Left ventricle myocardium superior (tissue), 1 donor: ENCODE results near the gene SLC37A4. TPM values are rescaled to one million over a fixed set of nuclear protein-coding genes. Genes with fewer than 3 reads are reported as not detected.
"Not testable (repeated sequence)": the region's sequence is repeated elsewhere in the genome, so short reads cannot be mapped to it uniquely, and the experiment has no call there.

ENCODE experiments used
- ATAC-seq: fragments of 200-7000 bp; cut with Tn5 transposase; one replicate; pipeline ENCODE4 v1.9.1; 2020; ENCODE audit warnings: mild to moderate bottlenecking, moderate library complexity
- DNase-seq: peaks from one replicate; pipeline ENCODE4 v3.0.0-alpha.2; 2020
- intact Hi-C: fragments of 100-400 bp; cut with micrococcal nuclease; formaldehyde crosslinking; loops from one replicate; pipeline ENCODE4 v1.11.0; 2022
- microRNA-seq: library from miRNA; unstranded; fragments of <30 nt; microRNA quantifications from one replicate; pipeline ENCODE4 v1.2.0, GENCODE V29; 2020; ENCODE audit warnings: borderline number of aligned reads
- total RNA-seq: library from RNA; stranded (reverse); fragmentation: NEBNext Ultra II Directional; extraction: Animal tissue kit (Norgen Biotek cat#: 25700); gene quantifications from one replicate; pipeline ENCODE4 v1.2.1, GENCODE V29; 2021
- donor health status: DM: no; HTN: yes; CAD: no; lungs with severe emphysema.

The SLC37A4 gene
- total RNA-seq, 1 donor from 2014 or later = 8.1 TPM

DNA sequence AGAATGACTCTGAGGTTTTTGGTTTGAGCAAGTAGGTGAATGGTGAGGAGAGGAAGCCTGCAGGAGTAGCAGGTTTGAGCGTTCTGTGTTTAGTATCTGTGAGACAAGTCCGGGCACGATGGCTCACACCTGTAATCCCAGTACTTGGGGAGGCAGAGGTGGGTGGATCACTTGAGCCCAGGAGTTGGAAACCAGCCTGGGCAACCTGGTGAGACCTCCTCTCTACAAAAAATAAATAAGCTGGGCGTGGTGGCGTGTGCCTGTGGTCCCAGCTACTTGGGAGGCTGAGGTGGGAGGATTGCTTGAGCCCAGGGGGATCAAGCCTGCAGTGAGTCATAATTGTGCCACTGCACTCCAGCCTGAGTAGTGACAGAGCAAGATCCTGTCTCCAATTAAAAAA lies 42.4 kb downstream of the SLC37A4 start:
- ATAC-seq = no peak
- intact Hi-C loops = no loop called here
- DNase-seq = no peak

- intact Hi-C loops = no loop called here
- ATAC-seq (peak; percentile 21), DNase-seq (no peak)
Observed at GRCh38 chr11:118984825-118985224, 45.9 kb downstream of the SLC37A4 start.

- DNase-seq, intact Hi-C loops: not testable (repeated sequence)
- ATAC-seq = peak; percentile 12
Observed at GRCh38 chr11:118984337-118984736, 46.3 kb downstream of the SLC37A4 start.

DNA sequence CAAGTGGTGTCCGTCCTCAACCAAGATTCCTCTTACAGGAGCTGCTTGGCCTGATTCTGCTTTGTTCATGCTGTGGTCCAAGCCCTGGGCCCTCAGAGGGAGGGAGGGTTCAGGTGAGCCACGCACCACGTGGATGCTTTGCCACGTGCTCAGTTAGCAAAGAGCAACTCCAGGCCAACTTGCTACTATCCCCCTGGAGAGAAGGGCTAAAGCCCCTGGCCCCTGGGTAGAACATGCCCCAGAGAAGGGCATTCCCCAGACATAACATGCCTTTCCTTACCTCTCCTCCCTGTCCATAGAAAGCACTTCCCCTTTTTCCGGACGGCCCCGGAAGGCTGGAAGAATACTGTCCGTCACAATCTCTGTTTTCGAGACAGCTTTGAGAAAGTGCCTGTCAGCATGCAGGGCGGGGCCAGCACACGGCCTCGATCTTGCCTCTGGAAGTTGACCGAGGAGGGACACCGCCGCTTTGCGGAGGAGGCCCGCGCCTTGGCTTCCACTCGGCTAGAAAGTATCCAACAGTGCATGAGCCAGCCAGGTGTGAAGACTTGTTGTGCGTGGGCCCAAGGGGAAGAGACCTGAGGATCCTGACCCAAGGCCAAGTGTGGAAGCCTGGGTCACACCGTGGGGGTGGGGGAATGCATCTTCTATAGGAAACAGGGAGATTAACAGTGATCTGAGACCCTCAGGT lies 50.3 kb downstream of the SLC37A4 start:
- DNase-seq (peak; percentile 63), ATAC-seq (peak; percentile 70)
- intact Hi-C loops = no loop called here

GRCh38 chr11:118979434-118979833 lies 51.2 kb downstream of the SLC37A4 start:
- DNase-seq (no peak), ATAC-seq (no peak)
- intact Hi-C loops = no loop called here

GRCh38 chr11:118975771-118976709 lies 54.6 kb downstream of the SLC37A4 start:
- peak; percentile 32 for ATAC-seq
- peak; percentile 31 for DNase-seq
- intact Hi-C loops = no loop called here

Small RNA genes within 50 kb of the gene (microRNA-seq; reads per million reads assigned to microRNA genes)
- not detected for gene MIR3656

Other genes starting within 250 kb of the SLC37A4 start
- 126 TPM for gene DDX6, start 239.7 kb downstream of the SLC37A4 start, total RNA-seq
- gene CXCR5, start 147.0 kb downstream of the SLC37A4 start, total RNA-seq = not detected
- gene BCL9L, start 105.0 kb downstream of the SLC37A4 start, total RNA-seq = 44.7 TPM
- not detected for gene UPK2, start 74.6 kb downstream of the SLC37A4 start, total RNA-seq
- not detected for gene FOXR1, start 59.1 kb downstream of the SLC37A4 start, total RNA-seq
- 9.4 TPM for gene CENATAC, start 32.7 kb downstream of the SLC37A4 start, total RNA-seq
- 813 TPM for gene RPS25, start 12.5 kb downstream of the SLC37A4 start, total RNA-seq
- 30.4 TPM for gene TRAPPC4, start 12.1 kb downstream of the SLC37A4 start, total RNA-seq
- gene HYOU1, start 26.3 kb upstream of the SLC37A4 start, total RNA-seq = 64.0 TPM
- 23.0 TPM for gene VPS11, start 36.9 kb upstream of the SLC37A4 start, total RNA-seq
- gene HMBS, start 54.0 kb upstream of the SLC37A4 start, total RNA-seq = 24.9 TPM
- gene DPAGT1, start 71.0 kb upstream of the SLC37A4 start, total RNA-seq = 18.6 TPM
- gene C2CD2L, start 76.5 kb upstream of the SLC37A4 start, total RNA-seq = 9.6 TPM
- 12.8 TPM for gene HINFP, start 90.7 kb upstream of the SLC37A4 start, total RNA-seq
- 1.1 TPM for gene ABCG4, start 118.2 kb upstream of the SLC37A4 start, total RNA-seq
- gene NLRX1, start 137.8 kb upstream of the SLC37A4 start, total RNA-seq = 31.2 TPM
- gene NHERF4, start 154.6 kb upstream of the SLC37A4 start, total RNA-seq = 1.1 TPM
- gene CBL, start 175.5 kb upstream of the SLC37A4 start, total RNA-seq = 7.1 TPM